ENCODE results near the gene SLC6A15.

DNA sequence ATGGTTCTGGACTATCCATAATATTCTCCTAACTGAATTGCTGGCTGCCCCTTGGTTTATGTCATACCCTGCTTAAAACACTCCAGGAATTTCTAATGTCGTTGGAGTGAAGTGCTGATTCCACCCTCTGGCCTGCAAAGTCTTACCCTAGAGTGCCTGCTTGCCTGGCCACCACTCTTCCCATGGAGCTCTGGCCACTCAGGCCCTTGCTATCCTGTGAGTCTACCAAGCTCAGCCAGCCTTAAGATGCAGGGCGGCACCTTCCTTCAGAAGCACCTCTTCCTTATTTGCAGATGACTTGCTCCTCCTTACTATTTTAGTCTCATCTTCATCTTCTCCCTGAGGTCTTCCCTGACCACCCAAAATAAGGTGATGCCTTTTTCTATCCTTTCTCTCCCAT, 35.3 kb downstream of the SLC6A15 start:
- TF ChIP-seq POLR2AphosphoS5 (IDR thresholded peaks at IDR 0.05; ENCODE audit: low read depth, low read length) (no peak), RAD21 (IDR thresholded peaks at IDR 0.05; ENCODE audit: low read length) (no peak), FOXM1 (IDR thresholded peaks at IDR 0.05; ENCODE audit: low read depth) (no peak)
